ENCODE results near the gene ALPK1.
A peak's percentile ranks its signal among the peaks of the same experiment; 100 is the strongest.
"Not testable (repeated sequence)": the region's sequence is repeated elsewhere in the genome, so short reads cannot be mapped to it uniquely, and the experiment has no call there.

ALPK1 gene

DNA sequence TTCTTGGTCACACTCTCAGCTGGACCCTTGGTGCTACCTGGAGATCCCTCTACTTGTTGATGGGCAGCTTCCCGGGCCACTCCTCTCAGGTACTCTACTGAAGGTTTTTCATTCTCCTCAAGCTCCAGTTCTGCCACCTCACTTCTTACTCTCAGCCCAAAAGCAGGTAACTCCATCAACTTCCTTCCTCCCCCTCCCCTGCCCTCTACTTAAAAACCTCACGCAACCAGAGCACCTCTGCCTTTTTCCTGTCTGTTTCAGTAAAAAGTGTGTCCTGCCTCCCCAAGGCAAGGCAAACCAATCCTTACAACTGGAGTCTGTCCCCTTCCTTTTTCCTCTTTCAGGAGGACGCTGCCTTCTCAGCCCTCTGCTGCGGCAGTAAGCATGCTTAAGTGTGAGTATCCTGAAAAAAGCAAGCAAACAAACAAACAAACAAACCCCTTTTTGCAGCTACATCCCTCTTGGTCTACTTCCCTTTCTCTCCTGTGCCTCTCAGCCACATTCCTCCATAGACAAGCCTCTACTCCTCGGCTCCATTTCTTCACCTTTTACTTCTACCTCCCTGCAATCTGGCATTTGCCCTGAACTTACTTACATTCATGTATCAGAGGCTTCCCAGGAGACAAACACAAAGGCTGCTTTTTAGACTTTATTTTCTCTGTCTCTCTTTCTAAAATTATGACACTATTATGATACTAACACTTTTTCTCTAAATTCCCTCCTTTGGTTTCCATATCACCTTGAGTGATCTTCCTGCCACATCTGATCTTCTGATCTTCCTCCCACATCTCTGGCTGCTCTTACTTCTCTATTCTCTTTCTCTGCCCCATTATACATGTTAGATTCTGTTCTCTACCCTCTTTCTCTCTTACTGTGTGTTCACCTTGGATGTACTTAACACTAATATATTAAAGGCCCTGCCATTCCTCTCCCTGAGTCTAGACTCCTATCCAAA lies 5.4 kb downstream of the ALPK1 start:
- H3K9me3 Mint-ChIP-seq = no peaks in the 10 kb centered on the region
- H3K4me3 Mint-ChIP-seq = no peak overlapping the region
- H3K4me1 Mint-ChIP-seq (ENCODE audit: low read depth) = peaks cover 24% of the 10 kb centered on the region
- H3K27ac Mint-ChIP-seq = no peak overlapping the region
- no peaks in the 10 kb centered on the region for H3K36me3 Mint-ChIP-seq (ENCODE audit: low read depth)
- H3K27me3 Mint-ChIP-seq = no peaks in the 10 kb centered on the region

DNA sequence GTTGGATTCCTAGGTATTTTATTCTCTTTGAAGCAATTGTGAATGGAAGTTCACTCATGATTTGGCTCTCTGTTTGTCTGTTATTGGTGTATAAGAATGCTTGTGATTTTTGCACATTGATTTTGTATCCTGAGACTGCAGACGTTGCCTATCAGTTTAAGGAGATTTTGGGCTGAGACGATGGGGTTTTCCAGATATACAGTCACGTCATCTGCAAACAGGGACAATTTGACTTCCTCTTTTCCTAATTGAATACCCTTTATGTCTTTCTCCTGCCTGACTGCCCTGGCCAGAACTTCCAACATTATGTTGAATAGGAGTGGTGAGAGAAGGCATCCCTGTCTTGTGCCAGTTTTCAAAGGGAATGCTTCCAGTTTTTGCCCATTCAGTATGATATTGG lies 8.3 kb downstream of the ALPK1 start:
- not testable (repeated sequence) for H3K9me3 Mint-ChIP-seq; H3K27ac Mint-ChIP-seq; H3K36me3 Mint-ChIP-seq (ENCODE audit: low read depth); H3K4me3 Mint-ChIP-seq; H3K27me3 Mint-ChIP-seq
- peaks cover 24% of the 10 kb centered on the region for H3K4me1 Mint-ChIP-seq (ENCODE audit: low read depth)

DNA sequence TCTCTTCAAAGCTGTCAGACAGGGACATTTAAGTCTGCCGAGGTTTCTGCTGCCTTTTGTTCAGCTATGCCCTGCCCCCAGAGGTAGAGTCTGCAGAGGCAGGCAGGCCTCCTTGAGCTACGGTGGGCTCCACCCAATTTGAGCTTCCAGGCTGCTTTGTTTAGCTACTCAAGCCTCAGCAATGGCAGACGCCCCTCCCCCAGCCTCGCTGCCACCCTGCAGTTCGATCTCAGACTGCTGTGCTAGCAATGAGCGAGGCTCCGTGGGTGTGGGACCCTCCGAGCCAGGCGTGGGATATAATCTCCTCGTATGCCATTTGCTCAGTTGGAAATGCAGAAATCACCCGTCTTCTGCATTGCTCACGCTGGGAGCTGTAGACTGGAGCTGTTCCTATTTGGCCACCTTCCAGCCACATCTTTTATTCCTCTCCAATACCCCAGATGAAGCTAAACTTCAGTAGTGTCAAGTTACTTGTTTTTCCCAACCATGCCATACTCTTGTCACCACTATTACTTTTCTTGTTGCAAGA lies 12.2 kb downstream of the ALPK1 start:
- Mint-ChIP-seq H3K4me3 (peak overlapping the region; percentile 53), H3K4me1 (ENCODE audit: low read depth) (peaks cover 27% of the 10 kb centered on the region), H3K27ac (peak overlapping the region; percentile 24)
- not testable (repeated sequence) for H3K36me3 Mint-ChIP-seq (ENCODE audit: low read depth); H3K27me3 Mint-ChIP-seq; H3K9me3 Mint-ChIP-seq

DNA sequence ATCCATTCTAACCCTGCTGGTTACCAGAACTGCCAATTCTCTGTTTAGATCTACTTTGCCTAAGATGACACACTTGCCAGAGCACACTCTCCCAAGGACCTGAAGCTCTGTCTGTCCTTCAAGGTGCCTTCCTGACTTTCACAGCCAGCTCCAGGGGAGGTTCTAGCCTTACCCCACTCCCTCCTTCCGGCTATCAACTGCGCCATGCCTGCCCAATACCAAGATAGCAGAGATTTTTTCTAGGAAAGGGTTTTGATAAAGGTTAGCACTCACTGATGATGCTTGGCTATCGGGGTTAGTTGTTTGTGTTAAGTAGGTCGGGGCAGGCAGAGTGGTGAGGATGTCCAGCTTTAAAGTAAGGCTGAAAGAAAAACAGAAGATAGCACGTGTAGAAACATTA lies 14.3 kb downstream of the ALPK1 start:
- Mint-ChIP-seq H3K27ac (no peak overlapping the region), H3K4me3 (no peak overlapping the region), H3K4me1 (ENCODE audit: low read depth) (peaks cover 27% of the 10 kb centered on the region), H3K27me3 (no peaks in the 10 kb centered on the region), H3K9me3 (no peaks in the 10 kb centered on the region), H3K36me3 (ENCODE audit: low read depth) (peaks cover 6% of the 10 kb centered on the region)

DNA sequence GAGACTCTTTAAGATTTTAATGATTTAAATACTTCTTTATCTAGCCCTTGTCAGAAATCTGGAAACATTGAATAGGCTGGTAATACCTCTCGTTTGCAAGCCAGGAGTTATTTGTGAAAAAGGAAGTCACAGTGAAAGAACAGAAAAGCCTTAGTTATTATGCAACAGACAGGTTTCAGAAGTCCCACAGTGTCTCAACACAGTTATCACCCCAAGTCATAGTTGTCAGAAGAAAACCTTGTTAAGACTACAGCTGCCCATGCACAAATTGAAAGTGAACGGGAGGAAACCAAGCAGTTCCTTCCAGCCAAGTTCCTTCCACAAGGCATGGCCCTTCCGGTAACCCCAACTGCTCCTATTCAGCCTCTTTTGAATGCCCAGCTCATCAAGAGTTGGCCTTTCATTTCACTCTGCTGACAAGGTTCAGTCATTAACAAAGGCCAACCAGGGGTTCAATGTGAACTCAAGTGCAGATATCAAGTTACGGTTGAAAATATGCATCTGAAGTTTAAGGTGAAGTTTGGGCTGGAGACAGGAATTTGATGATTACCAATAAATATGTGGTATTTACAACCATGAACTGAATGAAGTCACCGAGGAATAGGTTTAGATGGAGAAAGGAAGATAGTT lies 15.6 kb downstream of the ALPK1 start:
- Mint-ChIP-seq H3K4me3 (no peak overlapping the region), H3K36me3 (ENCODE audit: low read depth) (peaks cover 14% of the 10 kb centered on the region), H3K27me3 (no peaks in the 10 kb centered on the region), H3K27ac (peak overlapping the region; percentile 34), H3K9me3 (no peaks in the 10 kb centered on the region), H3K4me1 (ENCODE audit: low read depth) (peaks cover 22% of the 10 kb centered on the region)

DNA sequence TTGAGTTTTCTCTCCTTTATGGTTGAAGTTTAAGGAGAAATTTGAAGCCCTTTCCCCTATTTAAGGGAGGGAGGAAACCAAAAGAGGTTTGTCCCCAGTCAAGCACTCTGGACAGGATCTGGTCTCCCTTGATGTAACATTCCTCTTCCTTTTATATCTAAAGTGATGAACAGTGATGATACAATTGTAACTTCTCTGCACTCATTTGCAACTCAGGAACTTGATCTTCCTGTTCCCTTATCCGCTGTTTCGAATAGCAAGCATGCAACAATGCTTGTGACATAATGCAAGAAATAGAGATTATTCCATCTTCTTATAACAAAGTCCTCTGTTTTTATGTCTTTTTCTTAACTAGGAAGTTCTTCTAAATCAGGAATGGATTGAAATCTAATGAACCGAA lies 18.3 kb downstream of the ALPK1 start:
- Mint-ChIP-seq H3K27ac (no peak overlapping the region), H3K9me3 (no peaks in the 10 kb centered on the region), H3K36me3 (ENCODE audit: low read depth) (peaks cover 14% of the 10 kb centered on the region), H3K27me3 (no peaks in the 10 kb centered on the region), H3K4me3 (no peak overlapping the region), H3K4me1 (ENCODE audit: low read depth) (peaks cover 3% of the 10 kb centered on the region)

DNA sequence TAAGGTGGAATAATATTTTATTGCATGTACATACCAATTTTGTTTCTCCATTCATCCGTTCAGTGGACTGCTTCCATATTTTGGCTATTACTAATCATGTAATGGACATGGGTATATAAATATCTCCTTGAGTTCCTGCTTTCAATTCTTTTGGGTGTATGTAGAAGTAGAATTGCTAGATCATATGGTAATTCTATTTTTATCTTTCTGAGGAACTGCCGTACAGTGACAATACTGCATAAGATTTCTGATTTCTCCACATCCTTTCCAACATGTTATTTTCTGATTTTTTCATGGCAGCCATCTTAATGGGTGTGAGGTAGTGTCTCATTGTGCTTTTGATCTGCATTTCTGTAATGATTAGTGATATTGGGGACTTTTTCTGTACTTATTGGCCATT lies 19.2 kb downstream of the ALPK1 start:
- H3K27ac Mint-ChIP-seq = no peak overlapping the region
- no peak overlapping the region for H3K4me3 Mint-ChIP-seq
- H3K36me3 Mint-ChIP-seq (ENCODE audit: low read depth) = peaks cover 14% of the 10 kb centered on the region
- no peaks in the 10 kb centered on the region for H3K9me3 Mint-ChIP-seq
- H3K4me1 Mint-ChIP-seq (ENCODE audit: low read depth) = peaks cover 4% of the 10 kb centered on the region
- no peaks in the 10 kb centered on the region for H3K27me3 Mint-ChIP-seq

DNA sequence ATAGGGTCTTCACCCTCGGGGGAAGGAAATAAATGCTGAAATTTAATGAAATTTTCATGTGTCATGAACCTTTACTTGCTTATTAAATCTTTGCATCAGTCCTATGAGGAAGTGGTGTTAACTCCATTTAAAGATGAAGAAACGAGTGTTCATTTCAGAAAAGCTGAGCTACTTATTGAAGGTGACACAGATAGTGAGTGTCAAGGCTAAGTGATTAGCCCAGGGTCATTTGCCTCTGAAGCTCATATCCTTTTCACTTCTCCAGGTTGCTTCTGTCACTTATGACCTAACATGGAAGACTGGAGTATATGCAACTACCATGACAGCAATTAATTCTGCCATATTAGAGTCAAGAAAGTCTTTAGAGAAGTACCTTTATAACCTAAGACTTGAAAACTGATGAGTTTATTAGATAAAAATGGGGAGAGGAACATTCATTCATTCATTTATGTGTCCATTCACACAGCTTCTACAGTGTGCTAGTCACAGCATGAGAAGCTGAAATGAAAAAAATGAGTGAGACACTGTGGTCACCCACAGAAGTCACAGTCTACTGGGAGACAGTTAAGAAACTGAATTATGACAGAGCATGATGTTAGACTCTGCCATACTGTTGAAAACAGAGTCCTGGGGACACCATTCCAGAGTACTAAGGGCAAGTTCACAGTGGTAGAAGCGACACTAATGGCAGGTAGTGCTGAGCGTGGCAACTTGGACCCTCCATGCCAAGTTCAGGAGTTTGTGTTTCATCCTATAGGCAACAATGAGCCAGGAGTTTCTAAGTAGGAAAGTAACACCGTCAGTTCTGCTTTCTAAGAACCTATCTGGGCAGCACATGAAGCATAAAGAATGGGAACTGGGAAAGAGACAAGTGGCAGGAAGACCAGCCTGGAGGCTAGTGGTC lies 21.3 kb downstream of the ALPK1 start:
- Mint-ChIP-seq H3K4me3 (no peak overlapping the region), H3K36me3 (ENCODE audit: low read depth) (peaks cover 14% of the 10 kb centered on the region), H3K27me3 (no peaks in the 10 kb centered on the region), H3K9me3 (no peaks in the 10 kb centered on the region), H3K27ac (peak overlapping the region; percentile 17), H3K4me1 (ENCODE audit: low read depth) (peaks cover 8% of the 10 kb centered on the region)

DNA sequence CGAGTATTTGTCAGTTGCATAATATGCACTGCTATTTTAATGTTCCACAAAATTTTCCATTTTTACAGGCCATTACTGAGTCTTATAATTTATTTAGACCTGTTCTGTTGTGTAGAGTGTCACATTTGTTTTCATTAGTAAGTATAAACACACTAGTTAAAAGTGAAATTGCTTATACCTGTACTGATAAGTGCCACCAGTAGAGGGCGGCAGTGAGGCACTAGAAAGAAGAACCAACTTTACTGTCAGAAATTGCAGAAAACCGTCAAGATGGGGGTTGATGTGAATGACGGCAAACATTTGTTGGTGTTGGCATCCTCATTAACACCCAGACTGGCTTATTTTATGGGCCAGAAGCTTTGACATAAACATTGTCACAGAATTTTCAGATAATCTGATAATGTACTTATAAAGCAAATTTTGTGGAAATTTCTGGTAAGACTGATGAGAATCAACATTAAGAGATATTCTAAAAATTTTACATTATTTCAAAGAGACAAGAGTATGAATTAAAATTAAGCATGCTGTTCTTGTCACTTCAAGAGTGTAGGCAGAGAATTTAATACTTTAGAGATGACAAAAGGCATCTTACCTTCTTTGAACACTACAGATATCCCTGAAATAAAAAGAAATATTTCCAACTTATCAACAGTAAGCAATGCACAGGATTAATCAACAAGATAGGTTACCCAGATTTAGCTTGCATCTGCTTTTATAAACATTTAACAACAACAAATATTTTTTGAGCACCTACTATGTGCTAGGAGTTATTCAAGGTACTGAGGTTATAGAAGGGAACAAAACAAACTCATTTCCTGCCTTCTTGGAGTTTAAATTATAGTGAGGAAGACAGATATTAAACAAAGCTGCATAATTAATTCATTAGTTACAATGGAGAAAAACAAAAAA lies 24.9 kb downstream of the ALPK1 start:
- Mint-ChIP-seq H3K4me3 (no peak overlapping the region), H3K27ac (no peak overlapping the region), H3K9me3 (no peaks in the 10 kb centered on the region), H3K4me1 (ENCODE audit: low read depth) (peaks cover 8% of the 10 kb centered on the region), H3K27me3 (no peaks in the 10 kb centered on the region), H3K36me3 (ENCODE audit: low read depth) (peaks cover 4% of the 10 kb centered on the region)

DNA sequence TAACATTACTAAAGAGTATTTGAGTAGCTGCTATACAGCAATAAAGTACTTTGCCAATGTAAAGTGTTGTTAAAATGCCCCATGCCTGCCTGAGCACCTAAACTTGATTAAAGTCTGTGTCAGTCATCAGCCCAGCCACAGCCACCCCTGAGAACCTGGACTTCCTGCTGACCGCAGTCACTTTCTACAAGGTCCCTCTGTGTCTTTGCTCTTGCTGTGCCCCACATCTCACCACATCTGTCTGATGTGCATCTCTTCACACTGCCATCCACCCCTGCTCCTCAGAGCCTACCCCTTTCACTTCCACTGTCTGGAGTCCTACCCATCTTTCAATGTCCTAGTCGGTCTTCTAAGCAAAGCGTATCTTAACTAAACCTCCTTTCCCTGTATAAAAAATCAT lies 25.7 kb downstream of the ALPK1 start:
- H3K27me3 Mint-ChIP-seq = no peaks in the 10 kb centered on the region
- no peak overlapping the region for H3K4me3 Mint-ChIP-seq
- H3K36me3 Mint-ChIP-seq (ENCODE audit: low read depth) = no peaks in the 10 kb centered on the region
- no peaks in the 10 kb centered on the region for H3K9me3 Mint-ChIP-seq
- H3K27ac Mint-ChIP-seq = no peak overlapping the region
- peaks cover 8% of the 10 kb centered on the region for H3K4me1 Mint-ChIP-seq (ENCODE audit: low read depth)

DNA sequence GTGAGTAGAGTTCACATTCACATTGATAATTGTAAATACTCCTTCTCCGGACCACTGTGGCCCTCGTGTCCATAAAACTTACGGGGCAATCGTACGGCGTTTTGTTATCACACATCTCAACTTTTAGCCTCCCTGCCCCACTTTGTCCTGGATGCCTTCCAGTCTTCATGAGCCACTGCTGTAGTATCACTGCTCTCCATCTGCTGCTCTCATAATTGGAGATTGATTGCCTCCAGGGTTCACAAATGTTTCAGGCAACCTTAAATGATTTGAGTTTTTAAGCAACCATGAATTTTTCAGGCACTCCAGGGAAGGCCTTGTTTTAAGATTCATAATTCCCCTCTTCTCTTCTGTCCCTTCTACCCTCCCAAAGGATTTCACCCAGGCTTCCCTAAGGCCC lies 28.4 kb downstream of the ALPK1 start:
- H3K27me3 Mint-ChIP-seq = no peaks in the 10 kb centered on the region
- H3K4me3 Mint-ChIP-seq = no peak overlapping the region
- no peaks in the 10 kb centered on the region for H3K9me3 Mint-ChIP-seq
- no peak overlapping the region for H3K27ac Mint-ChIP-seq
- H3K36me3 Mint-ChIP-seq (ENCODE audit: low read depth) = no peaks in the 10 kb centered on the region
- H3K4me1 Mint-ChIP-seq (ENCODE audit: low read depth) = peaks cover 8% of the 10 kb centered on the region

DNA sequence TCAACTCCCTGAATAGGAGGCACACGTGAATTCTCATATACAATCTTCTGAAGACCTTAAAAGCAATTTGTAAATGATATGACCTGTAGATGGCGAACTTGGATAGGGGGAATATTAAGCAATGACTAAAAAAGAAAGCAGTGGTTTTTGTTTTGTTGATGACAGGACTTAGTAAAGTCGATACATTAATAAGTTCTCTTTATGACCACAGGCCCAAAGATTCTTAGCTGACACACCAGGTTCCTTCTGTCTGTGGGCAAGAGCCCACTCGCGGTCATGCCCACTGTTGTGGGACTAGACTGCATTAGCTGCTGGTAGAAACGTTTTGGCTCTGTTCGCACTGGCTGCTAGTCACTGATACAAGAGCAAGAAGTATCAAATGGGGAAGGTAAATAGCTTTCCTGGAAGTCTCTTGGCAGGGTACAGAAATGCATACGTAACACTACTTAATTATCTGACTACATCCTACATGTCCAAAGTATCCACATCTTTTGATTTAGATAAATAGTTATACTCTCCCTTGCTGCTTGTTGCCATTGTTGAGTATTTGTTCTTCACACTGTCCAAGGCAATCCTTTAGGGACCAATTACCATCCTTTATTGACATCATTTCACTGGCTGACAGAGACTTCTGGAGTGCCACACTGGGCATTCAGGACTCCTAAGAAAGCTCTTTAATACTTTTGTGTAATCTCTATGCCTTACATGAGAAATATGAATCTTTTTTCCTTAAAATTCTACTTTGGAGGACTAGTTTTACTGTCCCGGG lies 31.0 kb downstream of the ALPK1 start:
- peak overlapping the region; percentile 28 for H3K27ac Mint-ChIP-seq
- H3K9me3 Mint-ChIP-seq = no peaks in the 10 kb centered on the region
- H3K4me1 Mint-ChIP-seq (ENCODE audit: low read depth) = no peaks in the 10 kb centered on the region
- no peaks in the 10 kb centered on the region for H3K27me3 Mint-ChIP-seq
- no peak overlapping the region for H3K4me3 Mint-ChIP-seq
- no peaks in the 10 kb centered on the region for H3K36me3 Mint-ChIP-seq (ENCODE audit: low read depth)

DNA sequence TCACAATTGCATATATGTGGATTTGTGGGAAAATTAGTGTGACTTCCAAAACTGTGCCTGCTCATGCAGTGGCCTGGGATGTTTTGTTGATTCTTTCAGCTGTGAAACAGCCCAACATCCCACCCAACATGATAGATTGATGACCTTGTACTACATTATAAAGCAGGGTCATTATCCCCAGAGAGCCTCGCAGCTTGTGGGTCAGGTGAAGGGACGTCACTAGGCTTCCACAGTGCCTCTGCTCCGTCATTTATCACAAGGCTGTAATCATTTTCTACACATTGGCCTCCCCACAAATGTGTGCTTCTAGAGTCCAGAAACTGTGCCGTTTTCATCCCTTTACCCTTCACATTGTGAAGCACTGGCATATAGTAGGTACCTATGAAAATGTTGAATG lies 31.6 kb downstream of the ALPK1 start:
- H3K4me3 Mint-ChIP-seq = no peak overlapping the region
- H3K27me3 Mint-ChIP-seq = no peaks in the 10 kb centered on the region
- H3K27ac Mint-ChIP-seq = no peak overlapping the region
- H3K36me3 Mint-ChIP-seq (ENCODE audit: low read depth) = no peaks in the 10 kb centered on the region
- H3K9me3 Mint-ChIP-seq = no peaks in the 10 kb centered on the region
- no peaks in the 10 kb centered on the region for H3K4me1 Mint-ChIP-seq (ENCODE audit: low read depth)
